ENCODE results near the gene DDI2.

GRCh38 chr1:15687446-15687845, 70.2 kb downstream of the DDI2 start:
- no peak for TF ChIP-seq CTCF (conservative IDR thresholded peaks at IDR 0.05)
- TF ChIP-seq ZFX (IDR thresholded peaks at IDR 0.05): no peak

Data from C4-2B (cell line).